RPMI7951 (cell line): ENCODE measurements around the gene ZNF394. TPM values are rescaled to one million over a fixed set of nuclear protein-coding genes. Genes with fewer than 3 reads are reported as not detected.
"Not testable (repeated sequence)": the region's sequence is repeated elsewhere in the genome, so short reads cannot be mapped to it uniquely, and the experiment has no call there.

Experiments used
- DNase-seq: peaks from one replicate; pipeline ENCODE4 v3.0.0-alpha.2; 2012; ENCODE audit warnings: low read depth
- total RNA-seq: library from RNA; depleted of rRNA; stranded (reverse); fragments of >200 nt; shearing (Covaris generic); gene quantifications from 2 replicates; pipeline ENCODE4 v1.2.3, GENCODE V29; 2014; rRNA removed

Gene ZNF394
- 15.9 and 19.2 TPM in 2 replicates for total RNA-seq

DNA sequence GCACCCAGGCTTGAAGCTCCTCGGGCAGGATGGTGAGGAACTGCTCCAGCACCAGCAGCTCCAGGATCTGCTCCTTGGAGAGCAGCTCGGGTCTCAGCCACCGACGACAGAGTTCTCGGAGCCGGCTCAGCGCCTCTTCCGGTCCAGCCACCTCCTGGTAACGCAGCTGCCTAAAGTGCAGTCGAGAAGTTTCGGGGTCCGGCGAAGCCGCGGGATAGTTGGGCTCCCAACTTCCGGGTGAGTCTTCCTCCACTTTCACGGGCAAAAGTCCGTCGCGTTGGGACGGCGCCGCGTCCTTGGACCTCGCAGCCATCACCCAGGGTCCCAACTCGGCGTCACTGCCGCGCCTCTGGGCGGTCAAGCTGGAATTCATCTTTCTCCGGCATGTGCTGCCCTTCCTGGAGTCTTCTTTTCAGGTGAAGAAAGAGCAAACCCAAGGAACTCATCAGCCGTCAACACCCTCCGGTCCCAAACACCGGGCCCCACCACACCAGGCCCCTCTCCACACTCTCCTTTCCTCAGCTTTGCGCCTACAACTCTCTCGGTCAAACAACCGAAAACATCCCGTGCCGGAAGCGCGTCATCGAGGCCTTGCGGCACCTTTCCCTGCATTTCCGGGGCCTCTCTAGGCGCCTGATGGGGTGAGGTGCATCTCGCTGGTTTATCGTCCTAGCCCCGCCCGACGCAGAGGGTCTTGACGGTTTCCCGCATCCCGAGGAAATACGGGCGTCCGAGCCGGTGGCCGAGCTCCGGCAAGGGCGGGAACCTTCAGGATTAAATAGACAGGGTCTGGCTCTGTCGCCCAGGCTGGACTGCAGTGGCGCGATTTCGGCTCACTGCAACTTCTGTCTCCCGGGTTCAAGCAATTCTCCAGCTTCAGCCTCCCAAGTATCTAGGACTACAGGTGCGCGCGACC lies at the start of gene ZNF394:
ZNF394 (minus strand) TSS at position 561 of the 916 bp plus-strand sequence; CDS start at position 373, 188 bp downstream.
- DNase-seq: peak; percentile 94

DNA sequence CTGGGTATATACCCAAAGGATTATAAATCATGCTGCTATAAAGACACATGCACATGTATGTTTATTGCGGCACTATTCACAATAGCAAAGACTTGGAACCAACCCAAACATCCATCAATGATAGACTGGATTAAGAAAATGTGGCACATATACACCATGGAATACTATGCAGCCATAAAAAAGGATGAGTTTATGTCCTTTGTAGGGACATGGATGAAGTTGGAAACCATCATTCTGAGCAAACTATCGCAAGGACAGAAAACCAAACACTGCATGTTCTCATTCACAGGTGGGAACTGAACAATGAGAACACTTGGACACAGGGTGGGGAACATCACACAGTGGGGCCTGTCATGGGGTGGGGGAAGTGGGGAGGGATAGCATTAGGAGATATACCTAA lies 49.5 kb upstream of the ZNF394 start:
- DNase-seq: not testable (repeated sequence)

- DNase-seq: not testable (repeated sequence)
These were observed 45.2 kb upstream of the ZNF394 start for GRCh38 chr7:99545308-99545707.

- DNase-seq: no peak
These were observed 43.8 kb upstream of the ZNF394 start for GRCh38 chr7:99543916-99544315.

DNA sequence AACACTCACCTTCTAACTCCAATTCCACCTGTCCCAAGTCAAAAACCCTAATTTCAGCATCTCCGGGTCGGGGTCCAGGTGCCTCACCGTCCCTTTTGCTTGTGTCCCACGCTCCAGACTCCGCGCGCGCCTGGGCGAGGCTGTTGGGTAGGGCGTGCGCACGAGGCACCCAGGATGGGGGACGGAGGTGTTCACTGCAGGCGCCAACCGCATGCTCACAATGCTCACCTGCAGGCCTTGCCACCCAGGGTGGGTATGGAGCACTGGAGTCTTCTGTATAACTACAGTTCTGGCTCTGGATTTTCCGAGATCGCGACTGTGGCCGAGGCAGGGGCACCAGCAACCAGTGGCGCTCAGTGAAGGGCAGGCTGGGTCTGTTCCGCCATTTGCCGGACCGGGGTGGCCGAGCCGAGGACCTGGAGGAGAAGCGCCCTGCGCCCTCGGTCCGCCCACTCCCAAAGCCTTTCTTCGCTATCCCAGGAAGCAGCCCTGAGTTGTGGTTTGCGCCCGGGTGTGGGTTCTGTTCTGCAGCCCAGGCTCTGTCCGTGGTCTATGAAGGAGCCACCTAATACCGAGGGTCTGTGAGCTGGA lies 43.1 kb upstream of the ZNF394 start:
- DNase-seq: no peak

GRCh38 chr7:99541212-99541611 lies 41.1 kb upstream of the ZNF394 start:
- no peak for DNase-seq

DNA sequence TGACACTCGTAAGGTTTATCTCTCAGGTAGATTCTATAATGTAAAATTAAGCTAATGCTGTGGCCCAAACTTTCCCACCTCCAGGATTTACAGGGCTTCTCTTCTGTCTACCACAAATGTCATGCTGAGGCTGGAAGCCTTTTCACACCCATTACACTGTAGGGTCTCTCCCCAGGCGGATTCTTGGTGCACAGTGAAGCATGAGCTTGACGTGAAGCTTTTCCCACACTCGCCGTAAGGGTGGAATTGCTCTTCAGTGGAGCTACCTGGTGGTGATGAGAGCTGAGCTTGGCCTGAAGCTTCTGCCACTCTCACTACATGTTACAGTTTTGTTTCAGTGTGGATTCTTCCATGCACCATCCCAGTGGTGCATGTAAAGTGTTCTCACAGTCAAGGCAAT lies 40.5 kb upstream of the ZNF394 start:
- no peak for DNase-seq

DNA sequence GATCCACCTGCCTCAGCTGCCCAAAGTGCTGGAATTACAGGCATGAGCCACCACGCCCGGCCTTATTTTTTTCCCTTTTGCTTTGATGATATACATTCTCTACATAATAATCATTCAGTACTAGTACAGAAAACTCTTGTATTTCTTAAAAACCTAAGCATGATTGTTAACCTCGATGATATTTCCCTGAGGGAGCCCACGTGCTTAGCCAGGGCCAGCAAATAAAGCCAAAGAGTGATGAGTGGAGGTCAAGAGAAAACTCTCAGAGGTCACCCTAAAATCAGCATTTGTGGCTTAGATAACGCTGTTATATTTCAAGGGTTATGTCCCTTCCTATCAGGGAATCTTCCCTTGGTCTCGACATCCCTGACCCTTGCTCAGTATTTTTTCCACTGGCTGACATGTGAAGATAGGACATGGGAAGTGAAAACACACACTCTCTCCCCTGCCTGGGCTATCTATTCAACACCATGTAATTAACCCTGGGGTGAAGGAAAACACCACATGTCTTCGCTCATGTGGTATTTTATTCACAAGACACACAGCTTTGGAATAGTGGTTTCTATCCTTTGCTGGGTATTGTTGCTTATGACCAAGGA lies 39.2 kb upstream of the ZNF394 start:
- DNase-seq: no peak

DNA sequence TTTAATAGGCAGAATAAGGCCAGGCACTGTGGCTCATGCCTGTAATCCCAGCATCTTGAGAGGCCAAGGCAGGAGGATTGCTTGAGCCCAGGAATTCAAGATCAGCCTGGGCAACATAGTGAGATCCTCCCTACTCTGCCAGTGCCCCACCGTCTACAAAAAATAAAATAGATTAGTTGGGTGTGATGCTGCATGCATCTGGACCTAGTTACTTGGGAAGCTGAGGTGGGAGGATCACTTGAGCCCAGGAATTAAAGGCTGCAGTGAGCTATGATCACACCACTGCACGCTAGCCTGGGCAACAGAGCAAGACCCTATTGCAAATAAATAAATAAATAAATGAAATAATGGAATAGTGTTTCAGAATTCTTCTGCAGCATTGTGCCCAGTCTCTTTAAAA lies 35.6 kb upstream of the ZNF394 start:
- DNase-seq: no peak

- DNase-seq: no peak
These were observed 31.3 kb upstream of the ZNF394 start for GRCh38 chr7:99531354-99531765.

DNA sequence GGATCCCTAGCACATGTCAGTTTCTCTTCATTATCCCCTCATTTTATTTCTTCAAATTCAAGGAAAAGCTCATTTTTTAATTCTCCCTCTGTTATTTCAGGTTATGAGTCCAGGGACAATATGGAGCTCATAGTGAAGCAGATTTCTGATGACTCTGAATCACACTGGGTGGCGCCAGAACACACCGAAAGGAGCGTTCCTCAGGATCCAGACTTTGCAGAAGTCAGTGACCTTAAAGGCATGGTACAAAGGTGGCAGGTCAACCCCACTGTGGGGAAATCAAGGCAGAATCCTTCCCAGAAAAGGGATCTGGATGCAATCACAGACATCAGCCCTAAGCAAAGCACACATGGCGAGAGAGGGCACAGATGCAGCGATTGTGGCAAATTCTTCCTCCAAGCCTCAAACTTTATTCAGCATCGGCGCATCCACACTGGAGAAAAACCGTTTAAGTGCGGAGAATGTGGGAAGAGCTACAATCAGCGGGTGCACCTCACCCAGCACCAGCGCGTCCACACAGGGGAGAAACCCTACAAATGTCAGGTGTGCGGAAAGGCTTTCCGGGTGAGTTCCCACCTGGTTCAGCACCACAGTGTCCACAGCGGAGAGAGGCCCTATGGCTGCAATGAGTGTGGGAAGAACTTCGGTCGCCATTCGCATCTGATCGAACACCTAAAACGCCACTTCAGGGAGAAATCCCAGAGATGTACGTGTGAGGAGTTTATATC lies 25.8 kb upstream of the ZNF394 start:
- no peak for DNase-seq

- no peak for DNase-seq
These were observed 21.3 kb upstream of the ZNF394 start for GRCh38 chr7:99521399-99521798.

- DNase-seq: no peak
These were observed 14.0 kb upstream of the ZNF394 start for GRCh38 chr7:99514050-99514449.

DNA sequence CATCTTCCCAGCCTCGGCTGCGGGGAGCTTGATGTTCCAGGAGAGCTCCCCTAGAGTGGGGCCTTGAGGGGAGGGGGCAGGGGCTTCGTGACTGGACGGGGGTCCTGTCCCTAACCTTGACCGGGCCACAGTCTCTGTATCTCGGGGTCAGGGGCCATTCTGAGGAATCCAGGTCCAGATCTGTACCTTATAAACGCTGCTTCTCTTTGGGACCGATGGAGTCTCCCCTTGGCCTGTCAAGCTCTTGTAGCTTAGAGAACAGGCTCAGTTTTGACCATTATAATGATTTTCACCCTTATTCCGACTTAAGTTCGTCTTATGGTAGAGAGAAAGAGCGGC lies 5.2 kb upstream of the ZNF394 start:
- no peak for DNase-seq

- DNase-seq: peak; percentile 96
These were observed 4.7 kb upstream of the ZNF394 start, which contains the start of gene ZKSCAN5 for GRCh38 chr7:99504603-99505323. Gene ZKSCAN5 (plus strand): TSS chr7:99504662. CDS start chr7:99506045, 1,383 bp downstream.

DNA sequence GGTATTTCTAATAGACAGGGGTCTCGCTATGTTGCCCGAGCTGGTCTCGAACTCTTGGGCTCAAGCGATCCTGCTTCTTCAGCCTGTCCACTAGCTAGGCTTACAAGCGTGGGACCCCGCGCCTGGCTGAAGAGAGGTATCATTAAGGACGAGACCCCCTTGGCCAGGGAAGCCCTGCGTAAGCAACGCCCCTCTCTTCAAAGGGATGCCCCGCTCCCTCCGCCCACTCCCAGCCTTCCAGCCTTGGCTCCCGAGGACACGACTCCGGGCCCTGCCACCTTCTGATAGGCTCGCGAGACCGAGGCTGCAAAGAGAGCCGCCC lies 4.2 kb upstream of the ZNF394 start:
- peak; percentile 97 for DNase-seq

GRCh38 chr7:99501236-99501635 lies 1.2 kb upstream of the ZNF394 start:
- DNase-seq: peak; percentile 14

GRCh38 chr7:99500637-99501009 lies 542 bp upstream of the ZNF394 start:
- DNase-seq: no peak

DNA sequence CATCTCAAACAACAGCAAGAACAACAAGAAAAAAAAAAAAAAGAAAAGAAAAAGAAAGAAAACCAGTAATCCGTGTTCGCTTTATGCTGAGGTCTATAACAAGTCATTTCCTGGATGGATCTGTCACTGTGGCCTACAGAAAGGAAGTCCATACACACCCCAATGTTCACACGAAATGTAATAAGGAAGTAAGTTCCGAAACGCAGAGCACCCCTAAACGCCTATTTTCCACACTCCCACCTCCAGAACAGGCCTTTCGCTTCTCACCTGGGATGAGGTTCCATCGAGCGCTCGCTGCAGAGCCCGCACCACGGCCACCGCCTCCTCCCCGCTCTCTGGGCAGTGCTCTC lies 735 bp downstream of the ZNF394 start:
- no peak for DNase-seq

DNA sequence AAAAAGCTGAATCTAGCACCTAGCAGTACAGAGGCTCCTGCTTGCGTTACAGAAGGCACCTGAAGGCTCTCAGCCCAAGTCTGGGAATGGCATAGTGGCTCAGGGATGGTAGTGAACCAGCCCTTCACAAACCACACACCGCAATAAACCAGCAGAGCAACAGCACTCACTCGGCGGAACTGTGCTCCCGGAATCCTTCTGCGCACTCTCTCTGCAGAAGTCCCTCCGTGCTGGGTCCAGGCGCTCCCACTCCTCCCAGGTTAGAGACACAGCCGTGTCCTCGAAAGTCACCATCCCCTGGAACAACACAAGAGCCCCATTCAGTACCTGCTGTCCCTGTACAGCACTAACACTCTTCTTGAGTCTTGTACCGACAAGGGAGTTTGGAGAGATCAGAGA lies 1.5 kb downstream of the ZNF394 start:
- peak; percentile 17 for DNase-seq

- DNase-seq: no peak
These were observed 2.1 kb downstream of the ZNF394 start for GRCh38 chr7:99497766-99498545.
